A673 (cell line): ENCODE results near the gene LRBA. TPM values are rescaled to one million over a fixed set of nuclear protein-coding genes. Genes with fewer than 3 reads are reported as not detected.

Experiments
- BruUV-seq: library from RNA; stranded (reverse); fragments of 400-500 nt; replicated peaks from 2 replicates; lab custom pipeline; 2021; lab: Mats Ljungman, UMichigan
- CTCF ChIA-PET: fragments of 300-600 bp; sonication (Branson Sonifier 250); formaldehyde crosslinking; loops from one replicate; lab custom pipeline; 2022; ENCODE audit warnings: antibody characterized with exemption; lab: Charles Lee
- POLR2A ChIA-PET: fragments of 300-600 bp; sonication (Branson Sonifier 250); formaldehyde crosslinking; loops from one replicate; lab custom pipeline; 2022; ENCODE audit warnings: antibody characterized with exemption; ENCODE audit not compliant: low non-redundant PET; lab: Charles Lee
- DNase-seq: peaks from one replicate; pipeline ENCODE4 v3.0.0-alpha.2; 2015; ENCODE audit warnings: low spot score
- H3K27ac ChIP-seq: fragments of 200-600 bp; sonication (generic); 2 replicates; pipeline ENCODE4 v1.5.1; 2016; ENCODE audit warnings: mixed run types, low read depth, mild to moderate bottlenecking, mixed read lengths, antibody characterized with exemption, low read length; ENCODE audit not compliant: poor library complexity, severe bottlenecking
- H3K27me3 ChIP-seq: fragments of 200-600 bp; sonication (generic); replicated peaks from 2 replicates; pipeline ENCODE4 v1.6.1; 2017; ENCODE audit warnings: mixed run types, low read depth, mild to moderate bottlenecking, mixed read lengths, antibody characterized with exemption, low read length; ENCODE audit not compliant: insufficient read depth, poor library complexity
- H3K36me3 ChIP-seq: fragments of 200-600 bp; sonication (generic); 2 replicates; pipeline ENCODE4 v1.6.1; 2016; ENCODE audit warnings: mixed run types, mild to moderate bottlenecking, mixed read lengths, antibody characterized with exemption, low read length; ENCODE audit not compliant: insufficient read depth, poor library complexity, severe bottlenecking
- H3K4me1 ChIP-seq: fragments of 200-600 bp; sonication (generic); 2 replicates; pipeline ENCODE4 v1.6.1; 2017; ENCODE audit warnings: mixed run types, mild to moderate bottlenecking, mixed read lengths, antibody characterized with exemption, low read length; ENCODE audit not compliant: insufficient read depth, poor library complexity, severe bottlenecking
- H3K4me3 ChIP-seq: fragments of 200-600 bp; sonication (generic); 2 replicates; pipeline ENCODE4 v1.5.1; 2016; ENCODE audit warnings: low read depth, mixed run types, mild to moderate bottlenecking, mixed read lengths, low read length; ENCODE audit not compliant: poor library complexity, severe bottlenecking
- H3K9me3 ChIP-seq: fragments of 200-600 bp; sonication (generic); 2 replicates; pipeline ENCODE4 v1.6.1; 2016; ENCODE audit warnings: mixed run types, low read depth, mild to moderate bottlenecking, mixed read lengths, antibody characterized with exemption, low read length; ENCODE audit not compliant: poor library complexity, severe bottlenecking
- CTCF ChIP-seq: fragments of 300-800, 200-600 bp; sonication (generic); conservative IDR thresholded peaks from 2 replicates; pipeline ENCODE4 v1.5.1; 2017; ENCODE audit warnings: low read depth, mild to moderate bottlenecking, antibody characterized with exemption, low read length, moderate library complexity, mixed read lengths
- EZH2 ChIP-seq: fragments of 200-600 bp; sonication (generic); IDR thresholded peaks from 2 replicates; pipeline ENCODE4 v1.6.1; 2017; ENCODE audit warnings: borderline replicate concordance, low read depth, mild to moderate bottlenecking, mixed read lengths, antibody characterized with exemption, low read length; ENCODE audit not compliant: poor library complexity, severe bottlenecking
- intact Hi-C: fragments of 100-400 bp; cut with micrococcal nuclease; formaldehyde crosslinking; loops from one replicate; pipeline ENCODE4 v1.10.0; 2022; ENCODE audit not compliant: unreplicated experiment
- total RNA-seq: library from RNA; stranded (reverse); gene quantifications from 2 replicates; pipeline ENCODE4 v1.2.3, GENCODE V29; 2021

LRBA gene
- total RNA-seq, 1 experiment from 2014 or later: 35.7 TPM

DNA sequence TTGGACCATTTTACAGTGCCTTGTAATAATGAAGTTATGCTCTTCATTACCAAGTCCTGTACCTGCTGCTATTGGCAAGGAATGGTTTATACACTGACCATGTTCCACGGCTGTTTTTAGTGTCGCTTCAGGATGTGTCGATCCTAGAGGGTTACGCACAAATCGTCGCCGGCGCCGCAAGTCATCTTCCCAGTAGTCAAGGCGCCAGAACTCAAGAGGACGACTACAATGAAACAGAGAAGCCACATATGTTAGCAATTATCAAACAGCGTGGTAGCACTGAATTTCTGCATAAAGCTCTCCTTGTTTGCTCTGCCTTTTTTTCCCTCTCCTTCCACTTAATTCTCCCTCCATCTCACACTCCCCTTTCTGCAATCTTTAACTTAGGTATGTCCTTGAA, 416.2 kb downstream of the LRBA start:
- Histone ChIP-seq H3K27ac (peak overlapping the region; percentile 87), H3K4me3 (peak overlapping the region; percentile 33), H3K36me3 (no peaks in the 10 kb centered on the region), H3K9me3 (no peaks in the 10 kb centered on the region), H3K27me3 (no peaks in the 10 kb centered on the region), H3K4me1 (peaks cover 57% of the 10 kb centered on the region)
- intact Hi-C loops: loop anchor here (5.0 to 10.0 kb wide), 2 partner anchors 193 to 266 kb away; no protein-coding TSS in a partner anchor
- peak; percentile 96 for DNase-seq
- BruUV-seq: no TSS peak
- ChIA-PET CTCF (no interaction called here), POLR2A (no interaction called here)
- no peak for TF ChIP-seq CTCF
- TF ChIP-seq EZH2: no peak

GRCh38 chr4:150593996-150594395, 421.1 kb downstream of the LRBA start:
- TF ChIP-seq EZH2: no peak
- TF ChIP-seq CTCF: peak; percentile 59
- ChIA-PET CTCF (no interaction called here), POLR2A (no interaction called here)
- DNase-seq: peak; percentile 90
- H3K4me3 ChIP-seq: peak overlapping the region; percentile 3
- intact Hi-C loops: loop anchor here (1.0 to 10.0 kb wide), 2 partner anchors 271 to 296 kb away; no protein-coding TSS in a partner anchor
- no peaks in the 10 kb centered on the region for H3K9me3 ChIP-seq
- BruUV-seq: no TSS peak
- H3K27ac ChIP-seq: peak overlapping the region; percentile 43
- H3K36me3 ChIP-seq: no peaks in the 10 kb centered on the region
- H3K27me3 ChIP-seq: no peaks in the 10 kb centered on the region
- H3K4me1 ChIP-seq: peaks cover 62% of the 10 kb centered on the region

DNA sequence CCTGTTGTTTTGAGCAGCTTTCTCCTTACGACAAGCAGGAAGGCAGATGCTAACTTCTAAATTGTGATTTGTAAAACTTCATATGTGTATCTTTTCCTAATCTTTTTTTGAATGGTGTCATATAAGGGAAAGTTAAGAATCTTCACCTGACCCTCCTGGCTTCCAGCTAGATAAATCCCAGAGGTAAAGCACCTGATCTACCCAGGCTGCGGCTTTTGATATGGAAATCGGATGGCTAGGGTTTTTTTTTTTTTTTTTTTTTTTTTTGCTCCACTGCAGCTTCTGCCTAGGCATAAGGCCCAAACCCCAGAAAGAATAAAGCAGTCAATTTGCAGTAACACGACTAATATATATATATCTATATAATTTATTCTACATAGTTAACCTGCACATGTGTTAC, 423.2 kb downstream of the LRBA start:
- no peaks in the 10 kb centered on the region for H3K36me3 ChIP-seq
- no peaks in the 10 kb centered on the region for H3K9me3 ChIP-seq
- DNase-seq: no peak
- H3K4me3 ChIP-seq: no peak overlapping the region
- H3K4me1 ChIP-seq: peaks cover 45% of the 10 kb centered on the region
- TF ChIP-seq CTCF (no peak), EZH2 (no peak)
- CTCF ChIA-PET: no interaction called here
- no peak overlapping the region for H3K27ac ChIP-seq
- BruUV-seq: no TSS peak
- POLR2A ChIA-PET: no interaction called here
- H3K27me3 ChIP-seq: no peaks in the 10 kb centered on the region
- intact Hi-C loops: loop anchor here (10.0 kb wide), 1 partner anchor 273 kb away; no protein-coding TSS in a partner anchor
